ENCODE results near the gene SF3B6. TPM values are rescaled to one million over a fixed set of nuclear protein-coding genes. Genes with fewer than 3 reads are reported as not detected.
A peak's percentile ranks its signal among the peaks of the same experiment; 100 is the strongest.

The SF3B6 gene
- total and polyA plus RNA-seq, 2 experiments from 2014 or later = 140 to 565 TPM

- no peak overlapping the region for H2AFZ ChIP-seq
- no peak overlapping the region for H3K4me3 ChIP-seq
- H3F3A ChIP-seq (replicated peaks; ENCODE audit: low read depth) = no peaks in the 10 kb centered on the region
- H3K4me1 ChIP-seq (ENCODE audit: insufficient read depth) = peaks cover 17% of the 10 kb centered on the region; the same call in 1 of the 2 replicates
- no peak overlapping the region for H3K4me2 ChIP-seq
- Mint-ChIP-seq H3K27ac (no peak overlapping the region), H3K36me3 (ENCODE audit: low read depth) (peaks cover 27% of the 10 kb centered on the region), H3K4me1 (peaks cover 41% of the 10 kb centered on the region), H3K27me3 (ENCODE audit: insufficient read depth, low read depth, poor library complexity) (peaks cover 16% of the 10 kb centered on the region), H3K4me3 (no peak overlapping the region), H3K9me3 (peaks cover 3% of the 10 kb centered on the region; the same call in 1 of the 3 replicates)
- H4K20me1 ChIP-seq (replicated peaks; ENCODE audit: insufficient read depth) = no peaks in the 10 kb centered on the region
- H3K27ac ChIP-seq (ENCODE audit: low read depth) = no peak overlapping the region
- H3K79me2 ChIP-seq (replicated peaks; ENCODE audit: insufficient read depth) = no peaks in the 10 kb centered on the region
- H3K9me2 ChIP-seq (ENCODE audit: insufficient read depth) = no peaks in the 10 kb centered on the region
- no peak for TF ChIP-seq CREB1 (CRISPR knock-in tag; IDR thresholded peaks at IDR 0.05; ENCODE audit: low read depth)
- TF ChIP-seq ZNF331 (CRISPR knock-in tag; IDR thresholded peaks at IDR 0.05; ENCODE audit: low read depth) = no peak
- TF ChIP-seq JUNB (IDR thresholded peaks at IDR 0.05; ENCODE audit: unreplicated experiment) = no peak
- TF ChIP-seq STAT1 (IDR thresholded peaks at IDR 0.05; ENCODE audit: unreplicated experiment) = no peak
- TF ChIP-seq REST (IDR thresholded peaks at IDR 0.05; ENCODE audit: unreplicated experiment) = no peak
- TF ChIP-seq CTCF (conservative IDR thresholded peaks at IDR 0.05; ENCODE audit: low read depth in 2 of 2) = no peak
- TF ChIP-seq ETS1 (IDR thresholded peaks at IDR 0.05) = no peak
- TF ChIP-seq POLR2AphosphoS5 (IDR thresholded peaks at IDR 0.05; ENCODE audit: low read depth) = no peak
- no peak for TF ChIP-seq EZH2 (IDR thresholded peaks at IDR 0.05; ENCODE audit: low read depth, unreplicated experiment)
- no peaks in the 10 kb centered on the region for H3K27me3 ChIP-seq (ENCODE audit: insufficient read depth)
- ATAC-seq = no peak
- no peak for DNase-seq (ENCODE audit: low spot score)
- no peaks in the 10 kb centered on the region for H3K36me3 ChIP-seq (ENCODE audit: insufficient read depth)
Observed at GRCh38 chr2:24019729-24020128, 56.4 kb downstream of the SF3B6 start.

DNA sequence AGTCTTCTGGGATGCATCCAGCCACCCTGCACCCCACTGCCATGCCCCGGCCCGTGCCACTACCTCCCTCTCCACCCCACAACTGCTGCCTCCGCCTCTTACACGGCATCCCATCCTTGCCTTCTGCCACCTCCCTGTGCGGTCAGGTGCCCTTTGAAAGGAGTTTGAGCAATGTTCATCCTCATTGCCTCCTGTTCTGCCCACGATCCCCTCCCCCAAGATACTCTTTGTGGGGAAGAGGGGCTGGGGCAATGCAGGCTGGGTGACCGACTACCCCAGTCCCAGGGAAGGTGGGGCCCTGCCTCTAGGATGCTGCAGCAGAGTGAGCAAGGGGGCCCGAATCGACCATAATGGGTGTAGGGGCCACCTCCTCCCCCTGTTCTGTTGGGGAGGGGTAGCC is 57.9 kb downstream of the SF3B6 start:
- Mint-ChIP-seq H3K9me3 (no peaks in the 10 kb centered on the region), H3K36me3 (ENCODE audit: low read depth) (peaks cover 14% of the 10 kb centered on the region), H3K27me3 (ENCODE audit: insufficient read depth, low read depth, poor library complexity) (peaks cover 16% of the 10 kb centered on the region), H3K27ac (peak overlapping the region; percentile 81), H3K4me1 (peaks cover 31% of the 10 kb centered on the region), H3K4me3 (no peak overlapping the region; the same call in 2 of the 3 replicates)
- Histone ChIP-seq H3K4me2 (no peak overlapping the region), H3K9me2 (ENCODE audit: insufficient read depth) (no peaks in the 10 kb centered on the region), H3K36me3 (ENCODE audit: insufficient read depth) (no peaks in the 10 kb centered on the region), H3K4me3 (no peak overlapping the region), H3K4me1 (ENCODE audit: insufficient read depth) (peaks cover 16% of the 10 kb centered on the region; the same call in 1 of the 2 replicates), H3K27me3 (ENCODE audit: insufficient read depth) (no peaks in the 10 kb centered on the region), H4K20me1 (replicated peaks; ENCODE audit: insufficient read depth) (no peaks in the 10 kb centered on the region), H3K27ac (ENCODE audit: low read depth) (no peak overlapping the region), H3K79me2 (replicated peaks; ENCODE audit: insufficient read depth) (no peaks in the 10 kb centered on the region), H3F3A (replicated peaks; ENCODE audit: low read depth) (no peaks in the 10 kb centered on the region), H2AFZ (no peak overlapping the region)
- peak; percentile 16 for DNase-seq (ENCODE audit: low spot score)
- TF ChIP-seq ETS1 (IDR thresholded peaks at IDR 0.05) = no peak
- TF ChIP-seq EZH2 (IDR thresholded peaks at IDR 0.05; ENCODE audit: low read depth, unreplicated experiment) = no peak
- no peak for ATAC-seq
